Liver (tissue), 9 donors: ENCODE data around the gene SMIM35. TPM values are rescaled to one million over a fixed set of nuclear protein-coding genes. Genes with fewer than 3 reads are reported as not detected.

Source experiments
- DNase-seq: peaks from one replicate; pipeline ENCODE4 v3.0.0-alpha.2; 2017; ENCODE audit warnings: low spot score
- H3K27ac ChIP-seq, 2 donors: one replicate each; pipeline ENCODE4 v1.7.0; 2013; ENCODE audit warnings: inconsistent platforms in 2 of 2, low read length in 2 of 2, control low read depth in 1 of 2, low read depth in 1 of 2, mild to moderate bottlenecking in 1 of 2
- H3K27me3 ChIP-seq, 4 donors: one replicate each; pipeline versions ENCODE4 v1.6.1 to v1.7.0; 2013; ENCODE audit warnings: low read length in 3 of 4, inconsistent platforms in 1 of 4, mild to moderate bottlenecking in 1 of 4, moderate library complexity in 1 of 4; ENCODE audit not compliant: control insufficient read depth in 4 of 4, insufficient read depth in 4 of 4
- H3K36me3 ChIP-seq, 4 donors: one replicate each; pipeline versions ENCODE4 v1.6.1 to v1.7.0; 2013; ENCODE audit warnings: low read length in 3 of 4, mild to moderate bottlenecking in 3 of 4, low read depth in 1 of 4, moderate library complexity in 1 of 4; ENCODE audit not compliant: control insufficient read depth in 4 of 4, insufficient read depth in 3 of 4
- H3K4me1 ChIP-seq, 4 donors: one replicate each; pipeline versions ENCODE4 v1.6.1 to v1.7.0; 2013; ENCODE audit warnings: low read length in 3 of 4, mild to moderate bottlenecking in 3 of 4, moderate library complexity in 1 of 4; ENCODE audit not compliant: control insufficient read depth in 4 of 4, insufficient read depth in 4 of 4
- H3K4me3 ChIP-seq, 3 donors: one replicate each; pipeline versions ENCODE4 v1.6.1 to v1.7.0; 2013; ENCODE audit warnings: low read length in 3 of 3, control low read depth in 1 of 3, low read depth in 1 of 3, mild to moderate bottlenecking in 1 of 3
- H3K9ac ChIP-seq, 2 donors: one replicate each; pipeline ENCODE4 v1.7.0; 2013; ENCODE audit warnings: low read length in 2 of 2, mild to moderate bottlenecking in 2 of 2, moderate library complexity in 2 of 2, control low read depth in 1 of 2, low read depth in 1 of 2
- H3K9me3 ChIP-seq, 4 donors: one replicate each; pipeline versions ENCODE4 v1.6.1 to v1.7.0; 2013; ENCODE audit warnings: low read length in 3 of 4; ENCODE audit not compliant: control insufficient read depth in 4 of 4
- EGR1 ChIP-seq, 2 donors: IDR thresholded peaks; 2 replicates each; pipeline ENCODE4 v1.6.1; 2016 to 2018; ENCODE audit warnings: antibody characterized with exemption in 2 of 2, low read depth in 2 of 2
- FOXA1 ChIP-seq: IDR thresholded peaks from 2 replicates; pipeline ENCODE4 v1.6.1; 2016; ENCODE audit warnings: antibody characterized with exemption
- FOXA2 ChIP-seq: IDR thresholded peaks from 2 replicates; pipeline ENCODE4 v1.6.1; 2016; ENCODE audit warnings: antibody characterized with exemption
- GABPA ChIP-seq, 2 donors: IDR thresholded peaks in 1 of 2; conservative IDR thresholded peaks in 1 of 2; 2 replicates each; pipeline ENCODE4 v1.6.1; 2016; ENCODE audit warnings: antibody characterized with exemption in 2 of 2, mild to moderate bottlenecking in 1 of 2, moderate library complexity in 1 of 2
- HNF4G ChIP-seq: IDR thresholded peaks from 2 replicates; pipeline ENCODE4 v1.6.1; 2016; ENCODE audit warnings: antibody characterized with exemption
- JUND ChIP-seq, 2 donors: IDR thresholded peaks; 2 replicates each; pipeline ENCODE4 v1.6.1; 2016; ENCODE audit warnings: antibody characterized with exemption in 2 of 2
- NR2F2 ChIP-seq: IDR thresholded peaks from 2 replicates; pipeline ENCODE4 v1.6.1; 2016; ENCODE audit warnings: antibody characterized with exemption
- RAD21 ChIP-seq, 2 donors: IDR thresholded peaks; 2 replicates each; pipeline ENCODE4 v1.6.1; 2016; ENCODE audit warnings: antibody characterized with exemption in 2 of 2, mild to moderate bottlenecking in 2 of 2
- RXRA ChIP-seq, 2 donors: IDR thresholded peaks; 2 replicates each; pipeline ENCODE4 v1.6.1; 2017 to 2018; ENCODE audit warnings: antibody characterized with exemption in 2 of 2, mild to moderate bottlenecking in 1 of 2
- SP1 ChIP-seq: IDR thresholded peaks from 2 replicates; pipeline ENCODE4 v1.6.1; 2018; ENCODE audit warnings: antibody characterized with exemption, mild to moderate bottlenecking
- TAF1 ChIP-seq: conservative IDR thresholded peaks from 2 replicates; pipeline ENCODE4 v1.6.1; 2016; ENCODE audit warnings: antibody characterized with exemption, mild to moderate bottlenecking
- YY1 ChIP-seq: IDR thresholded peaks from 2 replicates; pipeline ENCODE4 v1.6.1; 2016; ENCODE audit warnings: antibody characterized with exemption, mild to moderate bottlenecking
- WGBS: extraction: QIAGEN DNeasy Blood & Tissue Kit; methylation state at CpG from one replicate; pipeline ENCODE4 v1.1.7; 2013; 5-methylcytosine and 5-hydroxymethylcytosine counted together
- polyA plus RNA-seq, 2 donors: library from polyadenylated mRNA; stranded (reverse) in 1 of 2; unstranded in 1 of 2; fragments of 200-250 nt in 1 of 2; fragments of >200 nt in 1 of 2; fragmentation: Nextera tagmentation in 1 of 2; extraction: Ambion mirVana in 1 of 2; gene quantifications; one replicate each; pipeline versions ENCODE4 v1.2.1 to v1.2.3, GENCODE V29; 2013 to 2015
- total RNA-seq, 2 donors: library from RNA; depleted of rRNA; stranded (reverse); fragments of >200 nt; gene quantifications; one replicate each; pipeline ENCODE4 v1.2.3, GENCODE V29; 2014
- TF ChIP-seq, protein P1 (sequence below): fragments of 150-350 bp; IDR thresholded peaks from 2 replicates; pipeline ENCODE4 v1.5.1; 2017; ENCODE audit warnings: improper control_type of control experiment, low read depth, low read length; ENCODE audit not compliant: missing input control
- TF ChIP-seq, protein P2 (sequence below): IDR thresholded peaks from 2 replicates; pipeline ENCODE4 v1.6.1; 2016; ENCODE audit warnings: antibody characterized with exemption, mild to moderate bottlenecking
- TF ChIP-seq, protein P3 (sequence below): IDR thresholded peaks from 2 replicates; pipeline ENCODE4 v1.6.1; 2016; ENCODE audit warnings: antibody characterized with exemption
- TF ChIP-seq, protein P4 (sequence below): IDR thresholded peaks from 2 replicates; pipeline ENCODE4 v1.6.1; 2016; ENCODE audit warnings: antibody characterized with exemption
- TF ChIP-seq, protein P5 (sequence below): IDR thresholded peaks from 2 replicates; pipeline ENCODE4 v1.6.1; 2016; ENCODE audit warnings: antibody characterized with exemption
- donor health status: healthy.
- donor health status: healthy.
- donor health status: healthy.
- donor health status: healthy.
- donor health status: healthy.

The SMIM35 gene
- total and polyA plus RNA-seq, 4 donors = 0.07 TPM; not detected in 3

DNA sequence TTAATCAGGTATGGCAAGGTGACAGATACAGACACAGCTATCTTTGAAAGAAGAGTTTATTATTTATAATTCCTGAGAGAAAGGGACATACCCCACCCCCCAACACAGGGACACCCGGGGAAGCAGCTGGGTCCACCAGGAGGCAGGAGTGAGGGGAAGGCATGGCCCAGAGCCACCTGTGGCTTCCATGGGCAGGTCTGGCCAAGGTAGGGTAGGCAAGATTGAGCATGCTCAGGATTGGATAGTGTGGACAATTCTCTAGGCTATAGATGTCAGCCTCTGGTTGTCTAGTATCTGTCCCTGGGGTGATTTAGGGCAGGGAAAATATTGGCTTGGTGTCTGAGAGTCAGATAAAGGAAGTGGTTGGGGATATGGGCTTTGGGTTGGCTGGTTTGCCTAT is 27.5 kb upstream of the SMIM35 start:
- no peak overlapping the region for H3K27ac ChIP-seq
- no peak overlapping the region for H3K4me3 ChIP-seq
- H3K9me3 ChIP-seq = no peaks in the 10 kb centered on the region
- 69% methylated on average over 1 of the region's 1 CpG for WGBS
- no peak overlapping the region for H3K9ac ChIP-seq
- no peaks in the 10 kb centered on the region for H3K36me3 ChIP-seq
- no peaks in the 10 kb centered on the region for H3K4me1 ChIP-seq
- H3K27me3 ChIP-seq = no peaks in the 10 kb centered on the region
- no peak for TF ChIP-seq EGR1 (IDR thresholded peaks at IDR 0.05; ENCODE audit: low read depth in 2 of 2)
- TF ChIP-seq YY1 = no peak
- TF ChIP-seq, protein P1, sequence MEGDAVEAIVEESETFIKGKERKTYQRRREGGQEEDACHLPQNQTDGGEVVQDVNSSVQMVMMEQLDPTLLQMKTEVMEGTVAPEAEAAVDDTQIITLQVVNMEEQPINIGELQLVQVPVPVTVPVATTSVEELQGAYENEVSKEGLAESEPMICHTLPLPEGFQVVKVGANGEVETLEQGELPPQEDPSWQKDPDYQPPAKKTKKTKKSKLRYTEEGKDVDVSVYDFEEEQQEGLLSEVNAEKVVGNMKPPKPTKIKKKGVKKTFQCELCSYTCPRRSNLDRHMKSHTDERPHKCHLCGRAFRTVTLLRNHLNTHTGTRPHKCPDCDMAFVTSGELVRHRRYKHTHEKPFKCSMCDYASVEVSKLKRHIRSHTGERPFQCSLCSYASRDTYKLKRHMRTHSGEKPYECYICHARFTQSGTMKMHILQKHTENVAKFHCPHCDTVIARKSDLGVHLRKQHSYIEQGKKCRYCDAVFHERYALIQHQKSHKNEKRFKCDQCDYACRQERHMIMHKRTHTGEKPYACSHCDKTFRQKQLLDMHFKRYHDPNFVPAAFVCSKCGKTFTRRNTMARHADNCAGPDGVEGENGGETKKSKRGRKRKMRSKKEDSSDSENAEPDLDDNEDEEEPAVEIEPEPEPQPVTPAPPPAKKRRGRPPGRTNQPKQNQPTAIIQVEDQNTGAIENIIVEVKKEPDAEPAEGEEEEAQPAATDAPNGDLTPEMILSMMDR = no peak
- no peak for TF ChIP-seq TAF1
- TF ChIP-seq GABPA (IDR thresholded peaks at IDR 0.05 in 1 of 2, conservative IDR thresholded peaks at IDR 0.05 in 1 of 2) = no peak
- TF ChIP-seq JUND (IDR thresholded peaks at IDR 0.05) = no peak
- no peak for TF ChIP-seq RXRA (IDR thresholded peaks at IDR 0.05)
- TF ChIP-seq, protein P2, sequence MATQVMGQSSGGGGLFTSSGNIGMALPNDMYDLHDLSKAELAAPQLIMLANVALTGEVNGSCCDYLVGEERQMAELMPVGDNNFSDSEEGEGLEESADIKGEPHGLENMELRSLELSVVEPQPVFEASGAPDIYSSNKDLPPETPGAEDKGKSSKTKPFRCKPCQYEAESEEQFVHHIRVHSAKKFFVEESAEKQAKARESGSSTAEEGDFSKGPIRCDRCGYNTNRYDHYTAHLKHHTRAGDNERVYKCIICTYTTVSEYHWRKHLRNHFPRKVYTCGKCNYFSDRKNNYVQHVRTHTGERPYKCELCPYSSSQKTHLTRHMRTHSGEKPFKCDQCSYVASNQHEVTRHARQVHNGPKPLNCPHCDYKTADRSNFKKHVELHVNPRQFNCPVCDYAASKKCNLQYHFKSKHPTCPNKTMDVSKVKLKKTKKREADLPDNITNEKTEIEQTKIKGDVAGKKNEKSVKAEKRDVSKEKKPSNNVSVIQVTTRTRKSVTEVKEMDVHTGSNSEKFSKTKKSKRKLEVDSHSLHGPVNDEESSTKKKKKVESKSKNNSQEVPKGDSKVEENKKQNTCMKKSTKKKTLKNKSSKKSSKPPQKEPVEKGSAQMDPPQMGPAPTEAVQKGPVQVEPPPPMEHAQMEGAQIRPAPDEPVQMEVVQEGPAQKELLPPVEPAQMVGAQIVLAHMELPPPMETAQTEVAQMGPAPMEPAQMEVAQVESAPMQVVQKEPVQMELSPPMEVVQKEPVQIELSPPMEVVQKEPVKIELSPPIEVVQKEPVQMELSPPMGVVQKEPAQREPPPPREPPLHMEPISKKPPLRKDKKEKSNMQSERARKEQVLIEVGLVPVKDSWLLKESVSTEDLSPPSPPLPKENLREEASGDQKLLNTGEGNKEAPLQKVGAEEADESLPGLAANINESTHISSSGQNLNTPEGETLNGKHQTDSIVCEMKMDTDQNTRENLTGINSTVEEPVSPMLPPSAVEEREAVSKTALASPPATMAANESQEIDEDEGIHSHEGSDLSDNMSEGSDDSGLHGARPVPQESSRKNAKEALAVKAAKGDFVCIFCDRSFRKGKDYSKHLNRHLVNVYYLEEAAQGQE = no peak
- TF ChIP-seq RAD21 (IDR thresholded peaks at IDR 0.05) = no peak
- no peak for TF ChIP-seq SP1
- TF ChIP-seq NR2F2 = no peak
- no peak for TF ChIP-seq HNF4G
- TF ChIP-seq, protein P3, sequence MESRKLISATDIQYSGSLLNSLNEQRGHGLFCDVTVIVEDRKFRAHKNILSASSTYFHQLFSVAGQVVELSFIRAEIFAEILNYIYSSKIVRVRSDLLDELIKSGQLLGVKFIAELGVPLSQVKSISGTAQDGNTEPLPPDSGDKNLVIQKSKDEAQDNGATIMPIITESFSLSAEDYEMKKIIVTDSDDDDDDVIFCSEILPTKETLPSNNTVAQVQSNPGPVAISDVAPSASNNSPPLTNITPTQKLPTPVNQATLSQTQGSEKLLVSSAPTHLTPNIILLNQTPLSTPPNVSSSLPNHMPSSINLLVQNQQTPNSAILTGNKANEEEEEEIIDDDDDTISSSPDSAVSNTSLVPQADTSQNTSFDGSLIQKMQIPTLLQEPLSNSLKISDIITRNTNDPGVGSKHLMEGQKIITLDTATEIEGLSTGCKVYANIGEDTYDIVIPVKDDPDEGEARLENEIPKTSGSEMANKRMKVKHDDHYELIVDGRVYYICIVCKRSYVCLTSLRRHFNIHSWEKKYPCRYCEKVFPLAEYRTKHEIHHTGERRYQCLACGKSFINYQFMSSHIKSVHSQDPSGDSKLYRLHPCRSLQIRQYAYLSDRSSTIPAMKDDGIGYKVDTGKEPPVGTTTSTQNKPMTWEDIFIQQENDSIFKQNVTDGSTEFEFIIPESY = no peak
- TF ChIP-seq, protein P4, sequence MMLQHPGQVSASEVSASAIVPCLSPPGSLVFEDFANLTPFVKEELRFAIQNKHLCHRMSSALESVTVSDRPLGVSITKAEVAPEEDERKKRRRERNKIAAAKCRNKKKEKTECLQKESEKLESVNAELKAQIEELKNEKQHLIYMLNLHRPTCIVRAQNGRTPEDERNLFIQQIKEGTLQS = no peak
- no peak for TF ChIP-seq FOXA2
- TF ChIP-seq FOXA1 = no peak
- TF ChIP-seq, protein P5, sequence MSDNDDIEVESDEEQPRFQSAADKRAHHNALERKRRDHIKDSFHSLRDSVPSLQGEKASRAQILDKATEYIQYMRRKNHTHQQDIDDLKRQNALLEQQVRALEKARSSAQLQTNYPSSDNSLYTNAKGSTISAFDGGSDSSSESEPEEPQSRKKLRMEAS = no peak
- DNase-seq = no peak
